Measurements from ENCODE around the gene ZNF839.
"Not testable (repeated sequence)": the region's sequence is repeated elsewhere in the genome, so short reads cannot be mapped to it uniquely, and the experiment has no call there.

The ZNF839 gene

DNA sequence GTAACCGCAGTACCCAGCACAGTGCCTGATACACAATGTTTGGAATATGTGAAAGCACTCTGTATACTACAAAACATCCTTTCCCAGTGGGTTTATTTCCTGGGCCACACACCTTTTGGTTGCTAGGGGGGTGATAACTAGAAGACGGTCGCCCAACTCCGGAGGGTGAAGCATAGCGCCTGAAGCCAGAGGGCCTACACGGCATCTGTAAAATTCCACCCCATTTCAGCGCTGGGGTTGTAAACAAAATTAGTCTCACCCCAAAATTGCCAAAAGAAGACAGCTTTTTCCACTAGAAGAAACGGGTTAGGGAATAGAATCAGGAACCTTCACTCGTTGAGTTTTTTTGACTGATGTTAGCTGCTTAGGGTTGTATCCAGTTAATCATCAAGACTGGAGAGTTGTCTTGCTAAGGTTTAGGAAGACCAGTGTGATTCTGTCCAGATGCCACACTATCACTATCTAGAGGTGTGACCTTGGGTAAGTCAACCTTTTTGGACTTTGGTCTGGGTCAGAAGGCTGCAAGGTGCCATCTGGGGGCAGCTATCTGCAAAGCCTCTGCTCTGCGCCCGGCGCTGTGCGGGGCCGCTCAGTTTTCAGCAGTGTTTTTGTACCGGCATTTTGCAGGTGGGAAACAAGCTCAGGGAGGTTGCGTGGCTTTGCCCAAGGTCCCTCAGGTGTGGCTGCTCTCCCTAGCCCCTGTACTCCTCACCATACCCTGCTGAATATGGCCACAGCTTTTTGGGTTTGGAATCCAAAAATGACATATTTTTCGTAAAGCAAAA, 1.3 kb downstream of the ZNF839 start:
- Mint-ChIP-seq H3K9me3 (no peaks in the 10 kb centered on the region), H3K4me3 (peak overlapping the region; percentile 89), H3K27ac (no peak overlapping the region), H3K27me3 (ENCODE audit: low read depth) (no peaks in the 10 kb centered on the region), H3K36me3 (ENCODE audit: low read depth) (peaks cover 3% of the 10 kb centered on the region), H3K4me1 (ENCODE audit: low read depth) (peaks cover 43% of the 10 kb centered on the region)

- H3K4me1 Mint-ChIP-seq (ENCODE audit: low read depth): peaks cover 39% of the 10 kb centered on the region
- peaks cover 3% of the 10 kb centered on the region for H3K36me3 Mint-ChIP-seq (ENCODE audit: low read depth)
- H3K4me3 Mint-ChIP-seq: no peak overlapping the region
- no peaks in the 10 kb centered on the region for H3K9me3 Mint-ChIP-seq
- no peaks in the 10 kb centered on the region for H3K27me3 Mint-ChIP-seq (ENCODE audit: low read depth)
- no peak overlapping the region for H3K27ac Mint-ChIP-seq
Observed at GRCh38 chr14:102321456-102322422, 2.2 kb downstream of the ZNF839 start.

DNA sequence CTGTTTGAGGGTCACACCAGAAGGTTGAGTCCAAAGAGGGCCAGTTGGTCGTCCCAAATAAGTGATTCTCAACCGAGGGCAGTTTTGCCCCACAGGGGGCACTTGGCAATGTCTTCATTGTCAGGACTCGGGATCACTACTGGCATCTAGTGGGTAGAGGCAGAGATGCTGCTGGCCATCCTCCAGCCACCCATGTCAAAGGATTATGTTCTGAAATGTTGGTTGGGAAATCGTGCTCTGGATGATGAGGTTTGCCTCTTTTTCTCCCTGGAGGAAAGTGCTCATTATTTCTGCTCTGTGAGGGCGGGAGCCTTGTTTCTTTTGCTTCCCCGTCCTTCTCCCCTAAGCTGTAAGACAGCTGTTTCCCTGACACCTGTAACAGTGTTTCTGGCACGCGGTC, 3.6 kb downstream of the ZNF839 start:
- Mint-ChIP-seq H3K27ac (no peak overlapping the region), H3K27me3 (ENCODE audit: low read depth) (no peaks in the 10 kb centered on the region), H3K4me3 (no peak overlapping the region), H3K36me3 (ENCODE audit: low read depth) (no peaks in the 10 kb centered on the region), H3K9me3 (no peaks in the 10 kb centered on the region), H3K4me1 (ENCODE audit: low read depth) (peaks cover 26% of the 10 kb centered on the region)

DNA sequence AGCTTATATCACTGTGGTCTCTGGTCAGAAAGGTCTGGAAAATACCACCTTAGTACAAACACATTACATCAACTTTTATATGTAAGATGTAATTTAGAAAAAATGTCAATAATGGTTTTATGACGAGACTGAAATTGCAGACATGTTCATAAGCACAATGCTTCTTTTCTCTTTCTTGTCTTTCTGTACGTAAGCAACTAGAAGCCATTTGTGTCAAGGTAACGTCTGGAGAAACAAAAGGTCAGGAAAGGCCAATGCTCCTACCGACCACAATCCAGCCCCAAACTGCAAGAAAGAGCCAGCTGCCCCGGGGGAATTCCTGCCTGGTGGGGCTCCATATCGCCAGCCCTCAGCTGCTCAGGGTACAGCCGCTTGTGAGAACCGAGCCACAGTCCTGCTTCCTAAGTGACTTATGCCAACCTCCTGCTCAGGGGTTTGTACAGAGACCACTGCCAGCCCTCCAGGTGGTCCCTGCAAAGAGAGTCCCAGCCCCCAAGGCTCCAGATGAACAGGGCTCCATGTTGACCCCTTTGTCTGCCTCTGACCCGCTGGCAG, 6.3 kb downstream of the ZNF839 start:
- Mint-ChIP-seq H3K27me3 (ENCODE audit: low read depth) (no peaks in the 10 kb centered on the region), H3K9me3 (no peaks in the 10 kb centered on the region), H3K4me3 (no peak overlapping the region), H3K27ac (no peak overlapping the region), H3K36me3 (ENCODE audit: low read depth) (no peaks in the 10 kb centered on the region), H3K4me1 (ENCODE audit: low read depth) (peaks cover 11% of the 10 kb centered on the region)

DNA sequence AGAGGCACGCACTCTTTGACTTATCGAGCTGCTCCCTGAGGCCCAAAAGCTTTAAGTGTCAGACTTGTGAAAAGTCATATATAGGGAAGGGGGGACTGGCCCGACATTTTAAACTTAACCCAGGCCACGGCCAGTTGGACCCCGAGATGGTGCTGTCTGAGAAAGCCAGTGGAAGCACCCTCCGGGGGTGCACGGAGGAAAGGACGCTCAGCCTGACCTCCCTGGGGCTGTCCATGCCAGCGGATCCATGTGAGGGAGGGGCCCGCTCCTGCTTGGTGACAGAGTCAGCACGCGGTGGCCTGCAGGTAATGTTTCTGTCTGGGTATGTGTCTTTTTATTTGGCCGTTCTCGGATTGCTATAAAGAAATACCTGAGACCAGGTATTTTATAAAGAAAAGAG, 7.0 kb downstream of the ZNF839 start:
- no peaks in the 10 kb centered on the region for H3K36me3 Mint-ChIP-seq (ENCODE audit: low read depth)
- H3K4me3 Mint-ChIP-seq: no peak overlapping the region
- no peaks in the 10 kb centered on the region for H3K9me3 Mint-ChIP-seq
- no peaks in the 10 kb centered on the region for H3K27me3 Mint-ChIP-seq (ENCODE audit: low read depth)
- no peak overlapping the region for H3K27ac Mint-ChIP-seq
- H3K4me1 Mint-ChIP-seq (ENCODE audit: low read depth): peaks cover 6% of the 10 kb centered on the region

- not testable (repeated sequence) for H3K27me3 Mint-ChIP-seq (ENCODE audit: low read depth); H3K4me1 Mint-ChIP-seq (ENCODE audit: low read depth); H3K27ac Mint-ChIP-seq; H3K36me3 Mint-ChIP-seq (ENCODE audit: low read depth); H3K4me3 Mint-ChIP-seq; H3K9me3 Mint-ChIP-seq
Observed at GRCh38 chr14:102329381-102329780, 9.8 kb downstream of the ZNF839 start.

DNA sequence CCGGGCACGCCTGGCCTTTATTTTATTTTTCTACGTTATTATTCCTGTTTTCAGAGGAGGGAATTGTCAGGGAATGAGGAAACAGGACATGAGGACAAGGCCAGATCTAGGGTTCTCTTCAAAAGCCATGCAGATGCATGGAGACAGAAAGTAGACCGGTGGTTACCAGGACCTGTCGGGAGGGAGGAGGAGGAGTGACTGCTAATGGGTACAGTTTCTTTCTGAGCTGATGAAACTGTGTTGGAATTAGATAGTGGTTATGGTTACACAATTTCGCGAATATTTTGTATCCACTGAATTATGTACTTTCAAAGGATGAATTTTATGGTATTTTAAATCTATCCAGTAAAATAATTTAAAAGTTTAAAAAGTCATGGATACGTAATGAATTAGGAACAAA, 11.3 kb downstream of the ZNF839 start:
- Mint-ChIP-seq H3K9me3 (no peaks in the 10 kb centered on the region), H3K36me3 (ENCODE audit: low read depth) (peaks cover 6% of the 10 kb centered on the region), H3K4me3 (no peak overlapping the region), H3K27ac (no peak overlapping the region), H3K27me3 (ENCODE audit: low read depth) (no peaks in the 10 kb centered on the region), H3K4me1 (ENCODE audit: low read depth) (no peaks in the 10 kb centered on the region)

DNA sequence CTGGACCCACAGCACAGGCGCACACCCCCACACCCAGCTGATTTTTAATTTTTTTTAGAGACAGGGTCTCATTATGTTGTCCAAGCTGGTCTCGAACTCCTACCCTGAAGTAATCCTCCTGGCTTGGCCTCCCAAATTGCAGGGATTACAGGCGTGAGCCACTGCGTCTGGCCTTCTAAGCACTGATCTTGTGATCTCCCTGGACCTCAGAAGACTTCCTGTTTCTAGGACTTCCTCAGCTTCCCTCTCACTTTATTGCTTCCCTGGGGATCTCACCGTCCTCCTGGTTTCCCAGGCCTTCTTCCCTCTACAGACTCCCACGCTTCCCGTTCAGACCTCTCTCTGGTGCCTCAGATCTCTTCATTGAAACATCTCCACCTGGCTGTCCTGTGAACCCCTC, 13.8 kb downstream of the ZNF839 start:
- no peaks in the 10 kb centered on the region for H3K27me3 Mint-ChIP-seq (ENCODE audit: low read depth)
- H3K9me3 Mint-ChIP-seq: no peaks in the 10 kb centered on the region
- no peaks in the 10 kb centered on the region for H3K4me1 Mint-ChIP-seq (ENCODE audit: low read depth)
- no peak overlapping the region for H3K27ac Mint-ChIP-seq
- peaks cover 10% of the 10 kb centered on the region for H3K36me3 Mint-ChIP-seq (ENCODE audit: low read depth)
- no peak overlapping the region for H3K4me3 Mint-ChIP-seq

DNA sequence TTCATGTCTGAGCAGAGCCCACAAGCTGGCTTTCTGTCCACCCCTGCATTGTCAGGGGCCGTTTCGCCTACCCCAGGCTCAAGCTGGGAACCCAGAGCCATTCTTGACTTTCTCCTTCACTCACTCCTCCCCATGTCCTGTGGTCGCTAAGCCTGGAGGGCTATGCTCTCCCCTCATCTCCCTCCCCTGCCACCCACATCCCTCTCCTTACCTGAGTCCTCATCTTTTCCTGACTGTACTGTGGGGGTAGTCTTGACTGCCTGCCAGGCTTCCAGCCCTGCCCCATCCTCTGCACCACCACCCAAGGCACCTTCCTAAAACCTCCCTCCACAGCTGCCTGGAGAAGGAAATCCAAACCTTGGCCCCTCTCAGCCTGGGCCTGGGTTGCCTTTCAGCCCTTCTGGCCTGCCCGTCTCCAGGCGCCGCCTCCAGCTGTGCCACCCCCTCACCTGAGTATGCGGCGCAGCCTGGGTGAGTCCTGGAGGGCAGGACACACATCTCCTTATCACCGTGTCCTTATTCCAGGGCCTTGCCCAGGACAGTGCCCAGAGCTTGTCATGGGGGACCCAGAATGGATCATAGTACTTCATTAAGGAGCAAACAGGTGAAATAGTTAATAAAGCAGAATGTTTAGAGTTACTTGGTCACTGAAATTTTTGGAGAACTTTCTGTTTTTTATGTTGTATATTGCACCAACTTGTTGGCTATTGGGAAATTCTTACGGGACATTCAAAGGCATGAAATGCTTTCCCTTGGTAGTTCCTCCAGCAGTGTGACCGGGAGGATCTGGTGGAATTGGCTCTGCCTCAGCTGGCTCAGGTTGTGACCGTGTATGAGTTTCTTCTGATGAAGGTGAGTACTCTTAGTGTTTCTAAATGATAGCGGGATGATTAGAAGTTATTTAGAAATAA, 14.5 kb downstream of the ZNF839 start:
- Mint-ChIP-seq H3K4me1 (ENCODE audit: low read depth) (no peaks in the 10 kb centered on the region), H3K36me3 (ENCODE audit: low read depth) (peaks cover 13% of the 10 kb centered on the region), H3K27me3 (ENCODE audit: low read depth) (no peaks in the 10 kb centered on the region), H3K4me3 (no peak overlapping the region), H3K9me3 (no peaks in the 10 kb centered on the region), H3K27ac (no peak overlapping the region)

DNA sequence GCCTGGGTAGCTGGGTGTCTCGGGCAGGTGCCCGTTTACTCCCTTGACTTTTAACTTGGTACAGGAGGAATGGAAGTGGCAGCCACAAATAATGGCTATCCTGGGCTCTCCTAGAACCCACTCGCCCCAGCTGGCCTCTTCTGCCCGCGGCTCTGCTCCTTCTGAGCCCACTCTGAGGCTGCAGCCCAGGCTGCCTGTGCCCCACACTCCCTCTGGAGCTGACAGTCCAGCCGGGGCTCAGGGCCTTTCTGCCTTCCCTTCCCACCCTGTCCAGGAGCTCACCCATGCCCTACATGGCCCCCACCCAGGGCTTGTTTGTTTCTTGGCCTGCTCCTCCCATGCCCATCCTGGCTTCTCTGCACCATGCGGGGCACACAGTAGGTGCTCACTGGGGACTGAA, 15.6 kb downstream of the ZNF839 start:
- no peaks in the 10 kb centered on the region for H3K9me3 Mint-ChIP-seq
- no peaks in the 10 kb centered on the region for H3K27me3 Mint-ChIP-seq (ENCODE audit: low read depth)
- H3K36me3 Mint-ChIP-seq (ENCODE audit: low read depth): peaks cover 13% of the 10 kb centered on the region
- H3K4me3 Mint-ChIP-seq: no peak overlapping the region
- no peaks in the 10 kb centered on the region for H3K4me1 Mint-ChIP-seq (ENCODE audit: low read depth)
- no peak overlapping the region for H3K27ac Mint-ChIP-seq

DNA sequence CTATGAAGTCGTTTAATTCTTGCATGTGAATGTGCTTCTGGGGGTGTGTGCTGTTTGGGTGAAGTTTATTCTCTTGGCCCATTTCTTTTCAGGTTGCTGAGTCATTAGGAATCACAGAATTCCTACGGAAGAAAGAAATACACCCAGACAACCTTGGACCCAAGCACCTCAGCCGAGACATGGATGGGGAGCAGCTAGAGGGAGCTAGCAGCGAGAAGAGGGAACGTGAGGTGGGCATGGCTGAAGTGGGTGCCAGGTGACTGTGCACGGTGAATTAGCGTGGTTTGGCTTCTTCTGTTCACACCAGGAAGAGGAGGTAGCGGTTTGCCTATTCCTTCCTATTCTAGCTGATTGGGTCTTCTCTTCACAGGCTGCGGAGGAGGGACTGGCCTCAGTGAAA, 19.2 kb downstream of the ZNF839 start:
- Mint-ChIP-seq H3K4me1 (ENCODE audit: low read depth) (no peaks in the 10 kb centered on the region), H3K4me3 (no peak overlapping the region), H3K36me3 (ENCODE audit: low read depth) (peaks cover 21% of the 10 kb centered on the region), H3K9me3 (no peaks in the 10 kb centered on the region), H3K27me3 (ENCODE audit: low read depth) (no peaks in the 10 kb centered on the region), H3K27ac (no peak overlapping the region)

DNA sequence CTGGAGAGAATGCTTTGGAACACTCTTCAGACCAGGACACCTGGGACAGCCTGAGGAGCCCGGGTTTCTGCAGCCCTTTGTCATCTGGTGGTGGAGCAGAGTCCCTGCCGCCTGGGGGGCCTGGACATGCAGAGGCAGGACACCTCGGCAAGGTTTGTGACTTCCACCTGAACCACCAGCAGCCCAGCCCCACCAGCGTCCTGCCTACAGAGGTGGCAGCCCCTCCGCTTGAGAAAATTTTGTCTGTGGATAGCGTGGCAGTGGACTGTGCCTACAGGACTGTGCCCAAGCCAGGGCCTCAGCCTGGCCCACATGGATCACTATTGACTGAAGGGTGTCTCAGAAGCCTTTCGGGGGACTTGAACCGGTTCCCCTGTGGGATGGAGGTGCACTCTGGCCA, 22.0 kb downstream of the ZNF839 start:
- Mint-ChIP-seq H3K27me3 (ENCODE audit: low read depth) (no peaks in the 10 kb centered on the region), H3K9me3 (no peaks in the 10 kb centered on the region), H3K4me1 (ENCODE audit: low read depth) (no peaks in the 10 kb centered on the region), H3K4me3 (no peak overlapping the region), H3K27ac (peak overlapping the region; percentile 52), H3K36me3 (ENCODE audit: low read depth) (peaks cover 20% of the 10 kb centered on the region)

- Mint-ChIP-seq H3K4me1 (ENCODE audit: low read depth) (no peaks in the 10 kb centered on the region), H3K36me3 (ENCODE audit: low read depth) (peaks cover 20% of the 10 kb centered on the region), H3K27me3 (ENCODE audit: low read depth) (no peaks in the 10 kb centered on the region), H3K9me3 (no peaks in the 10 kb centered on the region), H3K27ac (no peak overlapping the region), H3K4me3 (no peak overlapping the region)
Observed at GRCh38 chr14:102342238-102342637, 22.7 kb downstream of the ZNF839 start.

DNA sequence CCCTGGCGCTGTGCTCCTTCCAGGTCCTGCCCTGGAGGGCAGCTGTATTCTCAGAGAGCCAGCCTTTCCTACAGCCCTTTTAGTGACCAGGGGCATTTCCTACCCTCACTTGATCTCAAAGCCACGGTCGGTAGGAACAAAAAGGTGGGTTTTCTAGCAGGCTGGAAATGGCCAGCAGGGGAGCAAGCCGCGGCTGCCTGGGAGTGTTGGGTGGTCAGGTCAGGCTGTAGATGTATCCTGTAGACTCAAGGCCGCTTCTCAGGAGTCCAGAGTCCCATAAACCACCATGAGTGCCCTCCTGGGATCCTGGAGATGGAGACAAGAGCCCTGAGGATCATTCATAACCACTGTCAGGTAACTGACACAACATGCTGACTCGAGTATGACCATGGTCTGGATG, 24.5 kb downstream of the ZNF839 start:
- Mint-ChIP-seq H3K4me3 (no peak overlapping the region), H3K27ac (no peak overlapping the region), H3K27me3 (ENCODE audit: low read depth) (no peaks in the 10 kb centered on the region), H3K36me3 (ENCODE audit: low read depth) (peaks cover 22% of the 10 kb centered on the region), H3K4me1 (ENCODE audit: low read depth) (no peaks in the 10 kb centered on the region), H3K9me3 (no peaks in the 10 kb centered on the region)

All from T-helper 1 cell treated with Interleukin-12 subunit alpha and Interleukin-12 subunit beta and Interleukin-4 antibody, amounts not matched to agents 30 μg/mL and 1 μg/mL, for 36 hours (primary cell).